HG03565 (cell line): ENCODE results near the gene WASHC4.

ENCODE experiments used
- ATAC-seq: cut with Tn5 transposase; IDR thresholded peaks from one replicate; pipeline ENCODE4 v1.9.1; 2021; ENCODE audit warnings: mild to moderate bottlenecking, moderate library complexity; ENCODE audit not compliant: unreplicated experiment

The WASHC4 gene

DNA sequence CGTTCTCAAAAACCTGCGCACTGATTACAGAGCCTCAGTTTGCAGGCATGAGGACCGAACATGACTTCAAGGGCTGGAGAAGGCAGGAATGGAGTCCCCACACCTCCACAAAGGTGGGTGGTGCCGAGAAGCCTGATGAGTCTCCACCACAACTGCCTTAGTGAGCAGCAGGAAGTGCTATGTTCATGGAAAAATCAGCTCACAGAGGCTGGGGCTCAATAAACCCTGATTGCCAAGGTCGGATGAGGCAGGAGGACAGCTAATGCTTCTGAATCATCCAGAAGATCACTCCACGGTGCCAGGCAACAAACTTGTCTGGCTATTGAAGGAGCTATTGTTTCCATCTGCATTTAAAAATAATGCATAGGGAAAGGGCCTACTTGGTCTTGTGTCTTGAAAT lies 97.4 kb downstream of the WASHC4 start:
- no peak for ATAC-seq

DNA sequence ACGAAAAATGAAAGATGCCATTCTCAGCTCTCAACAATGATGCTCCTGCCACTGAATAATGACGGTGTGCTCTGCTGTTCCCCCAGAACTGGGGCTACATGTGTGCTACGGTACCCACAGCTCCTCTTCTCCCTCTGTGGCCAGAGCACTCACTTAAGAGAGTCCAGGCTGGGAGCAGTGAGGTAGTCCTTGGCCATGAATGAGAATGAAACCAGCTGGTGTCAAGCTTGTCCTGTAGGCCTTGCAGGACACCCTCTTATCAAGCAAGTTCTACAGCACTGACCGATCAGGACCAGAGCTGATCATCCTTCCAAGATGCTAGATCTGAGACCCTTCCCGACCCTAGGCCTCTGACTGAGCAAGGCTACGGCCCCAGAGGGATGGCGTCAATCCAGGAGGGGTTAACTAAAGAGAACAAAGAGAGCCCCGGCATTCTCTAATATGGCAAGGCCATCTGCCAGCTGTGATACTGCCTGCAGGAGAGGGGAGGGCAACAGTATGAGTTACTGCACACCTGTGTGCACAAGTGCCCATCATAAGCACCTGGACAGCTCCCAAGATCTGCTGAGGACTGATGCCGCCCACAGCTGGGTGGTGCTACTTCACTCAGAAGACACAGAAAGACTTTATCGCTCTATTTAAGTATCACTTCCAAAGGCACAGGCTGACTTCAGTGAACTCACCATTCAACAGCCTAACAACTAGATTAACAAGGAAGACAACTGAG lies 98.0 kb downstream of the WASHC4 start:
- no peak for ATAC-seq

DNA sequence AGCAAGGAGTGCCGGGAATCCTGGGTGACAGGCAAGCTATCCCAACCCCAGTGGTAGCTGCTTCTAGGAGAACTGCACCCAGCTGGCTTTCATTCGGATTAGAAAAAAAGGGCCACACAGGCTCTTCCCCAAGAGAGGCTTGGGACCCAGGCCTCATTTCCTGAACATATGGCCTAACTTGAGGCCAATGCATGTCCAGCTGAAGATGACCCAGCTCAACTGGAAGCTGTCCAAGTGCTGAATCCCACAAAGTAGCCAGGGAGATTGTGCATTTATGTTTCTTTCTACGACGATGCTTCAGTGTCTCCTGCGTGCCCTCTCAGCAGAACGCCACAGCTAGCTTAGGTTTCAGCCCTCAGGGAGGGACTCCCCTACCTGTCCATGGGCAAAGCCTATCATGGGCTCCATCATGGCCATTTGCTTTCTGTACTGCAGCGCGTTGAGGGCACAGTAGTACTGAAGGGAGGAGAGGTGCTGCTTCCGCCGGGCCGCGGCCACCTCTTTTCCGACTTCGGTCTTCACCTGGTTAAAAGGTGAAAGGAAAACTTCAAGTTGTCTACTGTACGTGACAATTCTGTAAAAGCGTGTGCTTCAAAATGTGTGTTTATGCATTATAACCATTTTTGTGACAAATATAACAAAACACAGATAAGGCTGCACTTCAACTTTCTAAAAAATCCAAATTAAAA lies 99.3 kb downstream of the WASHC4 start:
- no peak for ATAC-seq

DNA sequence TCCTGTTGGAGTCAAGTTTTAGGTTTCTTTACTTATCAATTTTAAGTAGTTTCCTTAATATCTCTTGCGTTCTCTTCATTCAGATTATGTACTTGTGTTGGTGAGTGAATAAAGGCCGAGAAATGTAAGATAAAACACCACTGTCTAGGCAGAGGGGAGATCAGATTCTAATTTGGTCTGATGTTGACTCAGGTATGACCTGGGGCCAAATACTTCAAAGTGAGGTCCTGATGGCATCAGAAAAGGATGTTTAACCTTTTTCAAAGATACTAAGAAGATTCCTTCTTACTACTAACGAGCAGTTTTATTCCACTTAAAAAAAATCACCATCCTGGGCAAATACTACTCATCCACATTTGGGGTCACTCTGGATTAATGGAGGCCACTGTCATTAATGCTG lies 101.6 kb downstream of the WASHC4 start:
- ATAC-seq, result no peak

DNA sequence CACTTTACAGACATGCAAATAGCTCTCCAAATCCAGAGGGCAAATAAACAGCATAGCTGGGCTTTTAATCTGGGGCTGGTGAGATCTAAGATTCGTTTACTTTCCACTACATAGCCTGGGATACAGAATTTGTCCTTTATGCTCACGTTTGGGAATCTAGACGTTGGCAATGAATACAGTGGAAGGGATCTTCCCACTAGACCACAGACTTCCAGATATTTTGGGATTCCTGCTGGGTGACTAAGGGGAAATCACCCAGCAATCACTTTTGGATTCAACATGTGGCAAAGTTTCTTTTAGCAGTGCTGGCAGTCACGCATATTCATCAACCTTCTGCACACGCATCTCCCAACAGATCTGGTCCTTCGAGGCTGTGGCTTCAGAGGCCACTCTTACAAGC lies 104.9 kb downstream of the WASHC4 start:
- no peak for ATAC-seq

DNA sequence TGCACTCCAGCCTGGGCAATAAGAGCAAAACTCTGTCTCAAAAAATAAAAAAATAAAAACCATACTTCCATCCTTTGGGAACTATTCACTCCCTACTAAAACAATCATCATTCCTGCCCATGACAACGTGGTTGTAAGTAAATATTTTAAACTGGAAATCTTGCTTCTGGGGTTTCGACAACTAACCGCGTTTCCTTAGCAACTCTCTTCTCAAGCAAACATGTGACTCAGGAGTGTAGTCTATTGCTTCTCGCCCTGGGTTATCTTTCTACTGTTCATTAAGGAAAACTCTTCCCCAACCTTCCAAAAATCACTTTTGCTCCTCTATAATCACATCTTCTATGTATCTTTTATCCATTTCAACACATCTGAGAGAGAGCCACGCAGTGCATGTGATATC lies 106.6 kb downstream of the WASHC4 start:
- ATAC-seq, result no peak

DNA sequence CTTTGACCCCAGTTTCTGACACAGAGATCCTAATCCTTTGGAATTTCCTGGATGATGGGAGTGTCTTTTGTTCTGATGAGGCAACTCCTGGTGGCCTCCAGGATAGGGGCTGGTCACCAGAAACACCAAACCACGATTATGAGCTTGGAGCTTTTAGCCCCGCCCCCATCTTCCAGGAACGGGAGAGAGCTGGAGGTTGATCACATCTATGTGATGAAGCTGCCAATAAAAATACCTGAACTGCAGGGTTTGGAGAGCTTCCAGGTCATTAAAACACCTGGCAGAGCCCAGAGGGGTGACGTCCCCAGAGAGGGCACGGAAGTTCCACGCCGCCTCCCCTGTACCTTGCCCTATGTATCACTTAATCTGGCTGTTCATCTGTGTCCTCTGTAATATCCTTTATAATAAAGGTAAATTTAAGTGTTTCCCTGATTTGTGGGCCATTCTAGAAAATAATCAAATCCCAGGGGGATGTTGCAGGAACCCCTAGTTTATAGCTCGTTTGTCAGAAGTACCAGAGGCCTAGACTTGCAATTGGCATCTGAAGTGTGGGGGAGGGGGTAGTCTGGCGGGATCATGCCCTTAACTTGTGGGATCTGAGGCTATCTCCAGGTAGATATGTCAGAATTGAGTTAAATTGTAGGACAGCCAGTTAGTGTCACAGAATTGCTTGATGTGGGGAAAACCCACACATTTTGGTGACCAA lies 107.3 kb downstream of the WASHC4 start:
- ATAC-seq, result no peak

DNA sequence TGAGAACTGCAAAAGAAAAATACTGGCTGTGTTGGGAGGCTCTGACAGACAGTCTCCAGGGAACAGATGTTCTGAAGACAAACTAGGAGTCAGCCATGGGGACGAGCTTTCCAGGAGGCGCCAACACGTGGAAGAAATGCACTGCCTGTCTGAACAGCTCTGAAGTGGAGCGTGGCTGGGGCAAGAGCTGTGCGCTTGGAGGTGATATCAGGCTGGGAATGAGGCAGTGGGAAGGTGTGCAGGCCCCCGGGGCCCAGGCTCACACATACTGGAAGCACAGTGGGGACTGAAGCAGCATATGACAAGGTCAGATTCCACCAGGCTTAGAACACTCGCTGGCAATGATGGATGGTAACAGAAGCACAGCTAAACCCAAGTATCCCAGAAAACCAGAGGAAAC lies 110.9 kb downstream of the WASHC4 start:
- no peak for ATAC-seq
